Activated naive CD8-positive, alpha-beta T cell treated with anti-CD3 and anti-CD28 coated beads, Interleukin-2, amount 10 ng/mL, durations not matched to agents 7 days and 5 days (primary cell): ENCODE data around the gene PSME1. TPM values are rescaled to one million over a fixed set of nuclear protein-coding genes. Genes with fewer than 3 reads are reported as not detected.
A peak's percentile ranks its signal among the peaks of the same experiment; 100 is the strongest.

Experiments used
- ATAC-seq: fragments of 150-1000 bp; cut with Tn5 transposase; one replicate; pipeline ENCODE4 v1.10.0; 2021; ENCODE audit warnings: low read depth, moderate library complexity
- POLR2A ChIA-PET: fragments of 350-600 bp; sonication (Branson Sonifier 250); formaldehyde crosslinking; loops from one replicate; lab custom pipeline; 2021; ENCODE audit warnings: antibody characterized with exemption; lab: Charles Lee
- DNase-seq: peaks from one replicate; pipeline ENCODE4 v3.0.0; 2021
- H3K27ac Mint-ChIP-seq: one replicate; pipeline ENCODE4 v1.8.0; 2022; ENCODE audit warnings: mild to moderate bottlenecking, mixed read lengths
- H3K27me3 Mint-ChIP-seq: one replicate; pipeline ENCODE4 v1.8.0; 2022; ENCODE audit warnings: mild to moderate bottlenecking, moderate library complexity, mixed read lengths
- H3K36me3 Mint-ChIP-seq: one replicate; pipeline ENCODE4 v1.8.0; 2021; ENCODE audit warnings: mild to moderate bottlenecking, mixed read lengths
- H3K4me1 Mint-ChIP-seq: one replicate; pipeline ENCODE4 v1.8.0; 2021; ENCODE audit warnings: mixed read lengths
- H3K4me3 Mint-ChIP-seq: one replicate; pipeline ENCODE4 v1.8.0; 2022; ENCODE audit warnings: mild to moderate bottlenecking, moderate library complexity, mixed read lengths
- H3K9me3 Mint-ChIP-seq: one replicate; pipeline ENCODE4 v1.8.0; 2021; ENCODE audit warnings: mixed read lengths
- total RNA-seq, 2 experiments: library from RNA; stranded (reverse); gene quantifications; one replicate each; pipeline ENCODE4 v1.2.3, GENCODE V29; 2021

PSME1 gene
- total RNA-seq, 2 experiments from 2014 or later, result 430 to 443 TPM

- Mint-ChIP-seq H3K27me3 (no peaks in the 10 kb centered on the region), H3K9me3 (no peaks in the 10 kb centered on the region), H3K36me3 (peaks cover 39% of the 10 kb centered on the region), H3K4me1 (peaks cover 50% of the 10 kb centered on the region), H3K4me3 (peak overlapping the region; percentile 96), H3K27ac (peak overlapping the region; percentile 94)
- DNase-seq (no peak), ATAC-seq (no peak)
- POLR2A ChIA-PET, result interaction anchor here (0.9 to 7.5 kb wide), 15 partner anchors 7 to 160 kb away, joined by 3 to 176 read pairs (median 13); partner anchors contain the start of genes CHMP4A, DCAF11, IRF9 and NRL
Measured at GRCh38 chr14:24136684-24137528, 912 bp downstream of the PSME1 start.

- Mint-ChIP-seq H3K4me3 (peak overlapping the region; percentile 100), H3K9me3 (no peaks in the 10 kb centered on the region), H3K36me3 (peaks cover 42% of the 10 kb centered on the region), H3K27ac (peak overlapping the region; percentile 94), H3K4me1 (peaks cover 47% of the 10 kb centered on the region), H3K27me3 (no peaks in the 10 kb centered on the region)
- no peak for ATAC-seq
- no peak for DNase-seq
- POLR2A ChIA-PET, result interaction anchor here (1.2 to 7.5 kb wide), 11 partner anchors 9 to 76 kb away, joined by 3 to 176 read pairs (median 17); partner anchors contain the start of genes CHMP4A, DCAF11, IRF9 and NRL
Measured at GRCh38 chr14:24137529-24138395, 1.8 kb downstream of the PSME1 start.

GRCh38 chr14:24138396-24139271 is 2.6 kb downstream of the PSME1 start:
- peak overlapping the region; percentile 76 for H3K27ac Mint-ChIP-seq
- POLR2A ChIA-PET, result interaction anchor here (0.6 to 7.5 kb wide), 5 partner anchors 8 to 57 kb away, joined by 3 to 176 read pairs (median 94); partner anchors contain the start of genes DCAF11, IRF9, NRL and PSME2
- H3K36me3 Mint-ChIP-seq, result peaks cover 47% of the 10 kb centered on the region
- peaks cover 52% of the 10 kb centered on the region for H3K4me1 Mint-ChIP-seq
- DNase-seq (no peak), ATAC-seq (no peak)
- no peaks in the 10 kb centered on the region for H3K27me3 Mint-ChIP-seq
- peak overlapping the region; percentile 100 for H3K4me3 Mint-ChIP-seq
- H3K9me3 Mint-ChIP-seq, result no peaks in the 10 kb centered on the region

- peak overlapping the region; percentile 76 for H3K27ac Mint-ChIP-seq
- ATAC-seq (no peak), DNase-seq (no peak)
- peak overlapping the region; percentile 100 for H3K4me3 Mint-ChIP-seq
- POLR2A ChIA-PET, result interaction anchor here (0.6 to 14.1 kb wide), 7 partner anchors 8 to 106 kb away, joined by 3 to 347 read pairs (median 94); partner anchors contain the start of genes DCAF11, IRF9, NRL and PSME2
- H3K36me3 Mint-ChIP-seq, result peaks cover 49% of the 10 kb centered on the region
- no peaks in the 10 kb centered on the region for H3K9me3 Mint-ChIP-seq
- peaks cover 58% of the 10 kb centered on the region for H3K4me1 Mint-ChIP-seq
- H3K27me3 Mint-ChIP-seq, result no peaks in the 10 kb centered on the region
Measured at GRCh38 chr14:24139272-24139934, 3.4 kb downstream of the PSME1 start.

- ATAC-seq (peak; percentile 91), DNase-seq (peak; percentile 96)
- Mint-ChIP-seq H3K4me3 (peak within 1 kb of the TSS; percentile 100), H3K4me1 (peaks cover 63% of the 10 kb centered on the region), H3K36me3 (peaks cover 57% of the 10 kb centered on the region), H3K9me3 (no peaks in the 10 kb centered on the region), H3K27ac (peak within 1 kb of the TSS; percentile 98), H3K27me3 (no peaks in the 10 kb centered on the region)
- POLR2A ChIA-PET, result interaction anchor here (0.5 to 14.1 kb wide), 18 partner anchors 9 to 102 kb away, joined by 3 to 347 read pairs (median 6); partner anchors contain the start of genes CHMP4A, DCAF11, IRF9 and MDP1
Measured at GRCh38 chr14:24141097-24141880, 5.3 kb downstream of the PSME1 start, which contains the start of gene EMC9. EMC9 (minus strand) TSS chr14:24141591; CDS start chr14:24141304, 287 bp downstream.

- Mint-ChIP-seq H3K27ac (peak overlapping the region; percentile 54), H3K9me3 (no peaks in the 10 kb centered on the region), H3K27me3 (no peaks in the 10 kb centered on the region), H3K4me3 (peak overlapping the region; percentile 7), H3K4me1 (peaks cover 51% of the 10 kb centered on the region), H3K36me3 (peaks cover 47% of the 10 kb centered on the region)
- POLR2A ChIA-PET, result interaction anchor here (0.9 to 14.1 kb wide), 3 partner anchors 7 to 29 kb away, joined by 4 to 347 read pairs (median 4); partner anchors contain the start of genes DCAF11, IRF9, NRL and PSME1
- DNase-seq (no peak), ATAC-seq (no peak)
Measured at GRCh38 chr14:24143511-24143910, 7.5 kb downstream of the PSME1 start.

- H3K4me1 Mint-ChIP-seq, result peaks cover 51% of the 10 kb centered on the region
- peaks cover 41% of the 10 kb centered on the region for H3K36me3 Mint-ChIP-seq
- H3K27ac Mint-ChIP-seq, result peak overlapping the region; percentile 44
- H3K9me3 Mint-ChIP-seq, result no peaks in the 10 kb centered on the region
- ATAC-seq (no peak), DNase-seq (no peak)
- POLR2A ChIA-PET, result interaction anchor here (1.0 to 14.1 kb wide), 4 partner anchors 8 to 21 kb away, joined by 4 to 347 read pairs (median 18); partner anchors contain the start of genes IRF9 and PSME1
- no peaks in the 10 kb centered on the region for H3K27me3 Mint-ChIP-seq
- H3K4me3 Mint-ChIP-seq, result peak overlapping the region; percentile 56
Measured at GRCh38 chr14:24144451-24144850, 8.5 kb downstream of the PSME1 start.

GRCh38 chr14:24145219-24145618 is 9.2 kb downstream of the PSME1 start:
- DNase-seq (no peak), ATAC-seq (no peak)
- H3K27ac Mint-ChIP-seq, result peak overlapping the region; percentile 96
- POLR2A ChIA-PET, result interaction anchor here (2.3 to 14.1 kb wide), 10 partner anchors 8 to 97 kb away, joined by 9 to 347 read pairs (median 21); partner anchors contain the start of genes DCAF11, IRF9, NRL and PCK2
- H3K4me1 Mint-ChIP-seq, result peaks cover 53% of the 10 kb centered on the region
- H3K27me3 Mint-ChIP-seq, result no peaks in the 10 kb centered on the region
- no peaks in the 10 kb centered on the region for H3K9me3 Mint-ChIP-seq
- H3K4me3 Mint-ChIP-seq, result peak overlapping the region; percentile 94
- peaks cover 40% of the 10 kb centered on the region for H3K36me3 Mint-ChIP-seq

- H3K36me3 Mint-ChIP-seq, result peaks cover 40% of the 10 kb centered on the region
- no peak for ATAC-seq
- POLR2A ChIA-PET, result interaction anchor here (0.5 to 14.1 kb wide), 16 partner anchors 9 to 284 kb away, joined by 3 to 347 read pairs (median 10); partner anchors contain the start of genes CBLN3, CHMP4A, DCAF11 and IRF9
- no peak for DNase-seq
- H3K4me1 Mint-ChIP-seq, result peaks cover 56% of the 10 kb centered on the region
- no peaks in the 10 kb centered on the region for H3K27me3 Mint-ChIP-seq
- H3K9me3 Mint-ChIP-seq, result no peaks in the 10 kb centered on the region
- H3K4me3 Mint-ChIP-seq, result peak overlapping the region; percentile 94
- peak overlapping the region; percentile 96 for H3K27ac Mint-ChIP-seq
Measured at GRCh38 chr14:24145690-24146452, 9.9 kb downstream of the PSME1 start.

GRCh38 chr14:24146453-24146977 is 10.5 kb downstream of the PSME1 start, which contains the start of gene PSME2:
PSME2 (minus strand) TSS chr14:24146610; CDS start chr14:24146581, 29 bp downstream.
- H3K36me3 Mint-ChIP-seq, result peaks cover 42% of the 10 kb centered on the region
- peak within 1 kb of the TSS; percentile 94 for H3K4me3 Mint-ChIP-seq
- POLR2A ChIA-PET, result interaction anchor here (0.8 to 14.1 kb wide), 21 partner anchors 10 to 283 kb away, joined by 3 to 347 read pairs (median 10); partner anchors contain the start of genes CBLN3, CHMP4A, DCAF11 and IPO4
- H3K27ac Mint-ChIP-seq, result peak within 1 kb of the TSS; percentile 96
- peak; percentile 90 for DNase-seq
- H3K9me3 Mint-ChIP-seq, result no peaks in the 10 kb centered on the region
- H3K4me1 Mint-ChIP-seq, result peaks cover 56% of the 10 kb centered on the region
- H3K27me3 Mint-ChIP-seq, result no peaks in the 10 kb centered on the region
- peak; percentile 69 for ATAC-seq
